NOMO-1 treated with dmso at 0.1 percent for 144 hours (cell line): ENCODE measurements around the gene GPR3.
"Not testable (repeated sequence)": the region's sequence is repeated elsewhere in the genome, so short reads cannot be mapped to it uniquely, and the experiment has no call there.

Source experiments
- DNase-seq: peaks from one replicate; lab custom pipeline; 2025; ENCODE audit not compliant: unreplicated experiment; lab: John Stamatoyannopoulos, UW

Gene GPR3

DNA sequence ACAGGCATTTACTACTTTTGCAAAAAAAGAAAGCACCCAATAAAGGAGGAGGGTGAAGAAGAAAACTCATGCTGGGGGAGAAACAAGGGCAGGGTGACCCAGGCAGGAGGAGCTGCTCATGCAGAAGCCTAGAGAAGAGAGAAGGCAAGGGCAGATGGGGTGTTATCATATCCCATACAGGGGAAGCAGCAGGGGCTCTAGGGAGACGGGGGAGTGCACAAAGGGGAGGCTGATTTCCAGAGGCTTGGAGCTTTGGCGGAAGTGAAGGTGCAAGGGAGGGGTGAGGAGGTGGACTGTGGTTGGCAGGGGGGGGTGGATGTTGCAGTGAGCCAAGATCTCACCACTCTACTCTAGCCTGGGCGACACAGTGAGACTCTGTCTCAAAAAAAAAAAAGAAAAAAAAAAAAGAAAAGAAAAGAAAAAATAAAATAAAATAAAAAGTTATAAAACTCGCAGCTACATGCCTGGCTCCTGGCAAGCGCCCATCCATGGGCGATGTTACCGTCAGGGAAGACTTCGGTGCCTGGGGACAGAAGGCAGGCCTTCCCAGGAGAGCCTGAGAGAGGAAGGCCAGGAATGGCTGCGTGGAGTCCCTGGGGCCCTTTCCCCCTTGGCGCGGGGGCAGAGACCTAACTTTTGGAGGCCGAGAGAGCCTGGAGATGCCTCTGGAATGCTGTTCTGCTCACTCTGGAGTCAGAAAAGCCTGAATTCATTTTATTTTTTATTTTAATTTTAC is 14.5 kb upstream of the GPR3 start:
- DNase-seq: no peak

DNA sequence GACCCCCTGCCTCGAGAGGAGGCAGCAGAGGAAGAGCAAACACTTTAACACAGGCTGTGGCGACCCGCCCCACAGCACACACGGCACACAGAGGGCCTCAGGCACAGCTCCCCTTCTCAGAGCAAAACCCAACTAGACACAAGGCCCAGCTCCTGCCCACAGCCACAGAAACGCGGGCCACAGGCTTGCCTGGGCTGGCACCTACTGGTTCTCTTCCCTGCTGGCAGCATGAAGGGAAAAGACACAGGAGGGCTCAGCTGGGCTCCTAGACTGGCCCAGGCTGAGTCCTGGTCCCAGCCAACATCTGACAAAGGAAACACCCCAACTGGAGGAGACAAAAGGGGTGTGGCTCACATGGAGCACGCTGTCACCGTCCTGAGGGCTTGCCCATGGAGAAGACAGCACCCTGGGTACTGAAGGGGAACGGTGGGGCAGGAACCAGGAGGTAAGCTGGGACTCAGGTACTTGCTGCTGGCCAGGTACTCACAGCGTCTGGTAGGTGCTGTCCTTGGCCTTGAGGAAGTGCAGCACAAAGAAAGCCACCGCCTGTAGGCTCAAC is 12.8 kb upstream of the GPR3 start:
- no peak for DNase-seq

DNA sequence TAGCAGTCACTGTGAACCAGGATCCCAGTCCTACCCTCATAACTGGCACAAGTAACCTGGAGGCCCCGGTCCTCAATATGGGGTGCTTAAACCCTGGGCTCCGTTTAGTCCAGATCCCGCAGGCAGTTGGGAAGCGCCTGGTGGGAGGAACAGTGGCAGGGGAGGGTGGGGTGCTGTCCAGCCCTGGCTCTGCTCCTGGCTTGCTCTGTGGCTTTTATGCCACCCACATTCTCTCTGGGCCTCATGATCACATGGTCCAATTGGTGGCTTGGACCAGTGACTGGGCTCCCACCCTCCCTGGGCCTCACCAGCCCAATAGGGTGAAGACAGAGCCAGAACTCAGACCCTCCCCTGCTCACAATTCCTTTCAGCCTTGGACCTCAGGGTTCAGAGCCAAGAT is 12.2 kb upstream of the GPR3 start:
- DNase-seq: no peak

DNA sequence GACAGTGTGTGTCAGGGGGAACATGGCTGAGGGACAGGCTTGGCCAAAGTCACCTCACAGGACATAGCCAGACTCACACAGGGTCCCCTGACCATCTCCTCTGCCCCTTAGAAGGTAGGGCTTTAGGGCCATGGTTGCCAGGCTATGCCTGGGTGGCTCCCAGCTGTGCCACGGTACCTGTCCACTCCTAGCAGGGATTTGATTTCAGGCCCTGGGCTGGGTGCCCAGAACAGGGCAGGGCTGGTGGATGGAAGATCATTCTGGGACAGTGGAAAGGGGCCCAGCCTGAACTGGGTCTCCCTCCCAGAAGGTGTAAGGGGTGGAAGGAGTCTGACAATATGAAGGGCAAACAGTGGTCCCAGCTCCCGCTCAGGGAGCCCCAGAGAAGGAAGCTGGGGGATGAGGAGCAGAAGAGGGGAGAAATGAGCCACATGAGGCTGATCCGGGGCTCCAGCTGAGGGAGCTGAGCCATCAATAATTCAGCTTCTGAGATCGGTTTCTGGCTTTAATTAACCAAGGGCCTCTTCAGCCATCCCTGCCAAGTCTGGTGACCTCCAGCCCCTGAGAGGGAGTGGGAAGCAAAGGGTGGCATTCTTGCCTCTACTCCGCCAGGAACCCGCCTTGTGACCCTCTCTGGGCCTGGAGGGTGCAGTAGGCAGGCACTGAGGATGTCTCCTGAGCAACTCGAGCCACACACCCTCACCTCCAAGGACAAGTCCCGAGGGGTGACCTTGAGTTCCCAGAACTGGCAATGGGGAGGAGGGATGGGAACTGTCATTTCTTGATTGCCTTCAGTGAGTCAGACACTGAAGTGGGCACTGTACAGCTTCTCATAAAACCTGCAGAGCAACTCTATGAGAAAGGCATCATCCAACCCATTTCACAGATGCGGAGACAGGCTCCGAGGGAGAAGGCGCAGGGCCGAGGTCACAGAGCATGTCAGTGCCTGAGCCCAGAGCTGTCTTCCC is 11.4 kb upstream of the GPR3 start:
- no peak for DNase-seq

DNA sequence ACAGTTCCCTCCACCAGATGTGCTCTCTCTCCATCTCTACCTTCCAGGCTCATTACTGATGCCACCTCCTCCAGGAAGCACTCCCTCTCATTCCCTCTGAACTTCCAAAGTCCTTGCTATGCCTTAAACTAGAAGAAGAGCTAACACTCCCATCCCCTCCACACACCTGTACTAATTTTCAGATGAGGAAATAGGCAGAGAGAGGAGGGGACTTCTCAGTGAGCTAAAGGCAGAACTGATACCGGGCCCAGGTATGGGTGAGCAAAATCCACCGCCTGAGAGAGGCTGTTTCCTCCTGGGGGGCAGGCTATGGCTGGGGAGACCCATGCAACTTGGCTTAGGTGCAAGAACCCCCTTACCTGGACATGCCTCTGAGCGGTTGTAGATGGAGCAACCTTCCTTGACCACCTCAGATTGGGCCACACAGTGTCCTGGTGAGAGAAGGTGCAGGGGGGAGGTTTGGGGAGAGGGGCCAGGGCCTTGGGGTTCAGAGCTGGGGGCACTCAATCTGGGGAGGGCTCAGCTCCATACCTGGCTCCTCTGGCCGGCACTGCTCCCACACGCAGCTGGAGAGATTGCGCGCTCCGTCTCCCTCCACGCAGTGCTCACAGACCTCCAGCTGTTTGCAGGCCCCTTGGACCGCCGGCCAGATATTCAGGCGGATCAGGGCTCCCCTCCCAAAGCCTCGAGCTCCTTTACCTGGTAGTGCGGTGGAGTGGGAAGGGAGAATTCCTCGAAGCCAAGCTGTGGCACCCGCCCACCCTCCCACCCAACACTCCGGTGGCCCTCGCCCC is 10.3 kb upstream of the GPR3 start:
- no peak for DNase-seq

DNA sequence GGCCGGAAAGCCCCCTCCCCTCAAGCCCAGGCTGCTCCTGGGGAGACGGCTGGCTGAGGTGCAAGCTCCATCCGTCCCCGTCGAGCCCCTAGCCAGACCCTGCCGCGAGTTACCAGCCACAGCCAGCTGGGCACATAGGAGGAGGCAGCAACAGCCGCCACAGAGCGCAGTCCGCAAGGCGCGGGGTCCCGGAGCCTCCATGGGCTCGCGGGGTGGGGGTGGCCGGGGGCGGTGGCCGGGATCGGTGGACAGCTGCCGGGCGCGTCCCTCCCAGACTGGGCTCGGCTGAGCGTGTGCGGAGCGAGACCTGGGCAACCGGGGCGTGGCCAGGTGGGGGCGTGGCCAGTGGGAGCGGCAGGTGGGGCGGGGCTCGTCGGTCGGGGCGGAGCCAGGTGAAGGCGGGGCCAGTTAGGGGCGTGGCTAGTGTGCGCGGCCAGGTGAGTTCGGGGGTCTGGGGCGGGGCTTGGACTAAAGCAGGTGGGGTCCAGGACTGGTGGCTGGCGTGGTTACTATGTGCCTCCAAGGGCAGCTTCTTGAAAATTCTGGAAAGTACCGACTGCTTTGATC is 9.3 kb upstream of the GPR3 start, which contains the start of gene CD164L2:
Gene CD164L2, minus strand, starts transcription at position 295 of the 567 bp plus-strand sequence. Its CDS starts 94 bp downstream, at position 201.
- DNase-seq: no peak

DNA sequence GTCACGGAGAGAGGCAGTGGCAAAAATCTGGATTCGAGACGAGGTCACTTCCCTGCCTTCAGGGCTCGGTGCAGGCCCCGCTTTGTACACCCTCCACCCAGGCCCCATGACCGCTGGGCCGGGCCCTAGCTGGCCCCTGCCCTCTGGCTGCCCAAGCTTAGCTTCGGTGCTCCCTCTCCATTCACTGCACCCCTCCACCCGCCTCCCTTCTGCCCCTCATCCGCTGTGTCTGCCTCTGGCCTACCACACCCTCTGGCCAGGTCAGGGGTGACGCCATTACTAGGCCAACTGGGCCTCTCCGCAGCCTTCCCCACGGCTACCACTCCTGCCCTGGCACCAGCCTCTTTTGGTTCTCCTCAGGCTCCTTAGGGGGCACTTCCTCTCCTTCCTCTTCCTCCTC is 8.8 kb upstream of the GPR3 start:
- DNase-seq: no peak

DNA sequence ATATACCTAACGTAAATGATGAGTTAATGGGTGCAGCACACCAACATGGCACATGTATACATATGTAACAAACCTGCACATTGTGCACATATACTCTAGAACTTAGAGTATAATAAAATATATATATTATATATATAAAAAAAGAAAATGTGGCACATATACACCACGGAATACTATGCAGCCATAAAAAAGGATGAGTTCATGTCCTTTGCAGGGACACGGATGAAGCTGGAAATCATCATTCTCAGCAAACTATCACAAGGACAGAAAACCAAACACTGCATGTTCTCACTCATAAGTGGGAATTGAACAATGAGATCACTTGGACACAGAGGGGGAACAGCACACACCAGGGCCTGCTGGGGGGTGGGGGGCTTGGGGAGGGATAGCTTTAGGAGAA is 7.6 kb upstream of the GPR3 start:
- DNase-seq: not testable (repeated sequence)

DNA sequence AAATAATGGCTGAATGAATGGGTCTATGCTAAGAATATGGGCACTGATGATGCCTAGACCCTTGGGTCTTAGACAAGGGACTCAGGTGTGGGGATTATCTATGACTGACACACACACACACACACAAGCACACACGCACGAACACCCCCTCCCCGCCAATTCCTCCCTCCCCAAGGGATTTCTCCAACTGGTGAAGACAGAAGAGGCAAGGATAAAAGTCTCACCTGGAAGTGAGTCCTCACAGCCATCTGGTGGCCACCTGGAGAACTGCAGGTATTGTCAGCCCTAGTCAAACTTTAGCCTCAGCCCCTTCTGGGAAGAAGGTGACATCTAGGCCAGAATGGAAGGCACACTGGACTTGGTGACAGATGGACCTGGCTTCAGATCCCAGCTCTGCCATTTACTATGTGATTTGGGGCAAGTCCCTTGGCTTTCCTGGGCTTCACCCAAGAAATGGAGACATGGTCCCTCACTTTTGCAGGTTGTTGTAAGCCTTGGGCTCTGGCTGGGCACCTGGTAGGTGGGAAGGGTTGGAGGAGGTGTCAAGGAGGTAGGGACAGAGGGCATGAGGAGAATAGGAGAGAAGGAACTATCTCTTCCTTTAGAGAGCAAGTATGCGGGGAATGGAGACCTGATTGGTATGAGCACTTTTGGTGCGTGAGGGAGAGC is 4.0 kb upstream of the GPR3 start:
- no peak for DNase-seq

DNA sequence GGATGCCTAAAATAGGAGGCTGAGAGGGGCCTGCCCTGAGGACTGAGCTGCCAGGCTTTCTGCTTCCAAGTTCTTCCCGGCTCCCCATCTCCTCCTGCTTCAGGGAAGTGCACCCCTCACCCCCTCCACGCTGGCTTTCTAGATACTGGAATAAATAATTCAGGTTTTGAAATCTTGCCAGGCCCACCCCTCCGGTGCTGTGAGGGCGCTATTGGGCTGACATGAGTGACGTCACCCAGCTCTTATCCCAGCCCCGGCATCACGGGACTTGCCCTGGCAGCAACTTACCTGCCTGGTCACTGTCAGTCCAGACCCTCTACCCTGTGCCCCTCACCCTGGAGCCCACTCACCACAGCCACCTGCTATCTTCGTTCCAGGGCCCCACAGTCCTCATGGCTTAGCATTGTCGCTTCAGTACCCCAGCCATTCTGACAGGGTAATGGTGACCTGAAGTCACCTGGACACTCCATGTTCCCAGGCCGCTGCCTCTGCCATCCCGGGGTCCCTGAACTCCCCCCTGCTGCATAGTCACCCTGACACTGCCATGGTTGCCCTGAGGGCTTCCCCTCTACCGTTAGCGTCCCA is 819 bp upstream of the GPR3 start:
- no peak for DNase-seq

DNA sequence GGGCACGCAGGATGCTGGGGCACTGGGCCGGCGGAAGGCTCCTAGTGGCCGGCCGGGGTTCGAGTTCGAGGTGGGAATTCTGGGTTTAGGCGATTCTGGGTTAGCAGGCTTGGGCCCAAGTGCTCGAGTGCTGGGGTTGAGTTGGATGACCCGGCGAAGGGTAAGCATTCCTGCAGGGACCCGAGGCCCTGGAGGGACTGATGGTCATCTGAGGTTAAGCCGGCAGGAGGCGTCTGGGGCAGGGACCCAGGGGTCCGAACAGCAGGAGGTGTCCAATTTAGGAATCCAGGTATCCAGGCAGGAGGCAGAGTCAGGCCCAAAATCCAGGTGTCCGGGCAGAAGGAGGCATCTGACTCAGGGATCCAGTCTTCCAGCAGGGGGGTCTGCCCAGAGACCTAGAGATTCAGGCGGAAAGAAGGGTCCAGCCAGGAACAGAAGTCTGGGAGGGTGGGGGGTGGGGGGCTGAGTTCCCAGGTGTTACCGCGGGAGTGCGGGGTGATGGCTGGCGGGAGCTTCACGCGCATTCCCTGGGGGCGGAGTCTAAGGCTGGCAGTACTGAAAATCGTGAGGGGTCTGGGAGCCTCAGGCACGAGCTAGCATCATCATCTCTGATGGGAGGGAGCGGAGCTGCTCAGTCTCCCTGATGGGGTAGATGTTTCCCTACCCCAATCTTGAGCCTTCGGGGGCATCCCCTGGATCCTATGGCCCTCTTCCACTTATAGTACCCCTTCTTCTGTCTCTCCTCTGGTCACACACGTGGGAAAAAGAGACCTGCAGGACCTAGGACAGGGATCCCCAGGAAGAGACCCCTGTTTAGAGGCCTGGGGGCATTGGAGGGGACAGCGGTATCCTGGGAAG is 585 bp downstream of the GPR3 start:
- DNase-seq: no peak

DNA sequence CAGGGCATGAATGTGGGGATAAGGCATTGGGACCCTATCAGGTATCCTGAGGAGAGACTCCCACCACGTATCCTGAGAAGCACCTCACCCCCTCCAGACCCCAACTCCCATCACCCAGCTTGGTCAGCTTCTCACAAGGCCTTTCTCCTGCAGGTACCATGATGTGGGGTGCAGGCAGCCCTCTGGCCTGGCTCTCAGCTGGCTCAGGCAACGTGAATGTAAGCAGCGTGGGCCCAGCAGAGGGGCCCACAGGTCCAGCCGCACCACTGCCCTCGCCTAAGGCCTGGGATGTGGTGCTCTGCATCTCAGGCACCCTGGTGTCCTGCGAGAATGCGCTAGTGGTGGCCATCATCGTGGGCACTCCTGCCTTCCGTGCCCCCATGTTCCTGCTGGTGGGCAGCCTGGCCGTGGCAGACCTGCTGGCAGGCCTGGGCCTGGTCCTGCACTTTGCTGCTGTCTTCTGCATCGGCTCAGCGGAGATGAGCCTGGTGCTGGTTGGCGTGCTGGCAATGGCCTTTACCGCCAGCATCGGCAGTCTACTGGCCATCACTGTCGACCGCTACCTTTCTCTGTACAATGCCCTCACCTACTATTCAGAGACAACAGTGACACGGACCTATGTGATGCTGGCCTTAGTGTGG is 1.3 kb downstream of the GPR3 start:
- DNase-seq: no peak

DNA sequence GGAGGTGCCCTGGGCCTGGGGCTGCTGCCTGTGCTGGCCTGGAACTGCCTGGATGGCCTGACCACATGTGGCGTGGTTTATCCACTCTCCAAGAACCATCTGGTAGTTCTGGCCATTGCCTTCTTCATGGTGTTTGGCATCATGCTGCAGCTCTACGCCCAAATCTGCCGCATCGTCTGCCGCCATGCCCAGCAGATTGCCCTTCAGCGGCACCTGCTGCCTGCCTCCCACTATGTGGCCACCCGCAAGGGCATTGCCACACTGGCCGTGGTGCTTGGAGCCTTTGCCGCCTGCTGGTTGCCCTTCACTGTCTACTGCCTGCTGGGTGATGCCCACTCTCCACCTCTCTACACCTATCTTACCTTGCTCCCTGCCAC is 1.8 kb downstream of the GPR3 start:
- DNase-seq: no peak

DNA sequence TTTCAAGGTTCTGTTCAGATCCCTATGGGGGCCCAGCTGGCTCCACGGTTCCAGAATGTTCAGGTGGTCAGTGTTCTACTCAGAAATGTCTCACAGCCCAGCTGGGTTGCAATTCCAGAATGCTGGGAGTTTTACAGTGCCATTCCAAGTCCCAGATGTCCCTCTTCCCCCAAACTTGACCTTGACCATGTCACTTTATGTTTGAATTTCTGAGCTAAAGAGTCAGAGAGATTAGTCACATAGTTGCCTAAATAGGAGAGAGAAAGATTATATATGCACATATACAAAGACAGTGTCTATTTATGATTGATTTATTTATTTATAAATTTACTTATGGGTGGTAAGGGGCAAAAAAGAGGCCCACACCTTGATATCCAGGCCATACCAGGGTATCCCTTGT is 2.5 kb downstream of the GPR3 start:
- no peak for DNase-seq

DNA sequence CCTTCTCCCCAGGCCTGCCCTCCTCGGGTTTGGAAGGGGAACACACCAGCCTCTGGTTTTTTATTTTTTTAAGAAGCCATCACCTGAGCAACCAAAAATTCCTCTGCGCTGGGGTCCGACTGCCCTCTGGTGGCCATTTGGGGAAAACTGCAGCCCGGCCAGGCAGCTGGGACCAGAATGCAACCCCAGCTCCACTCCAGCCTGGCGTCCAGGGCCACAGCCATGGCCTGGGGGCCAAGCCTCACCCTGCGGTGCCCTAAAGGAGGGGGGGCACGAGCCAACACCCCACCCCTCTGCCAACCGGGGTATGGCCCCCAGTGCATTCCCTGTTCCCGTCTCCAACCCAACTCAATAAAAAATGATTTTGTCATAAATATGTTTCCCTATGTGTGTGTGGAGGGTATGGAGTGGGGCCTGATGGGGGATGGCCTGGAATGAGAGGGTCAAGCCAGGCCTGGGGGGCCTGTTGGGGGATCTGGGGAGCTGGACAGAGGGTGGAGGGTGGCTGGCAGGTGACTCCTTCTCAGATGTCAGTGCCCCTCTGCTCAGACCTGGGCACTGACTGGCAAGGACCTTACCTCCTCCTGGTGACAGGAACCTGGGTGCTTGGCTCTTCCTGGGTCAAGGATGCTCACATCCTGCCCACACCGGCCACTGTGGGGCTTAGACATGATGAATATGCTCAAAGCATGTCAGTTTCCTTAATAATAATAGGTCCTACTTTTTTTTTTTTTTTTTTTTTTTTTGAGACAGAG is 3.2 kb downstream of the GPR3 start:
- peak; percentile 53 for DNase-seq

DNA sequence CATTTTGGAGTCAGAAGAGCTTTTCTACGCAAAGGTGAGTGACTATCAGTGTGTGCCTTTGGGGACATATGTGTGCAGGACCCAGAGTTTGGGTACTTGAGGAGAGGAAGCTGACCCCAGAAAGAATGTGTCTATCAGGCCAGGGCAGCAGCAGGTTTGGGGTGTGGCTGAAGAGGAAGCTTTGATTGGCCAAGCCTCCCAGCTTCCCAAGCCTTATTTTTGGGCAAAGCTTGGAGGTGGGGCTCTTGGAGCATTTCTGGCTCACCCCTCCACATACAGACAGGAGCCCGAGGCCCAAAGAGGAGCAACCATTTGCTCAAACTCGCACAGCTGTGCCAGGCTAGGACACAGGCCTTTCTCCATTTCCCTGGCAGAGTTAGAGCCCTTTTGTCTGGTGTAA is 4.7 kb downstream of the GPR3 start:
- no peak for DNase-seq

DNA sequence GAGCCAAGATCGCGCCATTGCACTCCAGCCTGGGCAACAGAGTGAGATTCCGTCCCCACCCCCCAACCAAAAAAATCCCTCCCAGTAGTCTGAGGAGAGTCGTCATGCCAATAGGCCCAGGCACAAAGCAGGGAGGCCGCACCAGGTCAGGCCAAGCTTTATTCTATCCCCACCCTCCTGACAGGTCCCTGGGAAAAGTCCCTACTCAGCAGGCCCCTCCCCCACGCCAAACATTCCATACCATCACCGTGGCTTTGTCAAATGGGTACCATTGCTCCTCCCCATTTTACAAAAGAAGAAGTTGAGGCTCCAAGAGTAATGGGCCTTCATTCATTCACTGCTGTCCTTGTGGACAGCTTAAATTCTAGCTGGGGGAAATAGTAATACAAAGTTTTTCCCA is 5.3 kb downstream of the GPR3 start:
- no peak for DNase-seq
